ENCODE measurements around the gene TARS3. TPM values are rescaled to one million over a fixed set of nuclear protein-coding genes. Genes with fewer than 3 reads are reported as not detected.
A peak's percentile ranks its signal among the peaks of the same experiment; 100 is the strongest.
"Not testable (repeated sequence)": the region's sequence is repeated elsewhere in the genome, so short reads cannot be mapped to it uniquely, and the experiment has no call there.

The TARS3 gene
- total RNA-seq, result 10 to 100 TPM; 13.9 to 16.9 TPM

DNA sequence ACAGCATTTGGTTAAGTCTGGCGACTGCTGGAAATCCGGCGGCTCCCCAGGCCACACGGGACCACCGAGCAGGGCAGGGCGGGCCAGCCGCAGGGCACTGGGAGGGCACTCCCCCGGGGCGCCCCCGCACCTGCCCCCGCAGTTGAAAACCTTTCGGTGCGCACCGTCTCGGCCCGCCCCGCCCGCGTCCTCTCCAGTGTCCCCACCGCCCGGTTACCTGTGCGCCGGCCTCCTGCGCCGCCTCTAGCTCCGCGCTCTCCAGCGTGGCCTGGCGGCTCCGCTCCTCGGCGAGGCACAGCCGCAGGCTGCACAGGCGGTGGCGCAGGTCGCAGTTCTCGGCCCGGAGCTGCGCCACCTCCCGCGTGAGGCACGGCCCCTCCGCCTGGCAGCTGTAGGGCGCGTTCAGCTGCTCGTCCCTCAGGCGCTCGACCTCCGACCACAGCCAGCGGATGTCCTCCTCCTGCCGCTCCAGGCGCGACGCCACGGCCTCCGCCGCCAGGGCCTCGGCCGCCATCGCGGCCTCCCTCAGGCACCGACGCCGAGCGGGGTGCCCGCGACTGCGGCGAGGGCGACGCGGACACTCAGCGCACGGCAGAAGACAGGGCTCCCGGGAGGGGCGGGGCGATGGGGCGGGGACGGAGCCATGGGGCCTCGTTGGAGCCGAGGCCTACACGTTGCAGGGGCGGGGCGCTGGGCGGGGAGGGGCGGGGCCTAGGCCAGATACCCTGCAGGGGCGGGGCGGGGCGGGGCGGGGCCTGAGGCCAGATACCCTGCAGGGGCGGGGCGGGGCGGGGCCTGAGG, at the start of gene TARS3:
TARS3 (minus strand) TSS at position 600 of the 801 bp plus-strand sequence; CDS start at position 514, 86 bp downstream.
- Mint-ChIP-seq H3K27me3 (no peaks in the 10 kb centered on the region), H3K27ac (peak within 1 kb of the TSS; percentile 88), H3K4me3 (peak within 1 kb of the TSS; percentile 88), H3K36me3 (peaks cover 22% of the 10 kb centered on the region), H3K9me3 (no peaks in the 10 kb centered on the region), H3K4me1 (peaks cover 10% of the 10 kb centered on the region)
- POLR2A ChIA-PET, result interaction anchor here (0.6 to 2.0 kb wide), 4 partner anchors 11 to 429 kb away, joined by 3 to 9 read pairs (median 4); partner anchors contain the start of gene SNRPA1
- DNase-seq (peak; percentile 90), ATAC-seq (ENCODE audit: low read depth) (peak; percentile 92)

DNA sequence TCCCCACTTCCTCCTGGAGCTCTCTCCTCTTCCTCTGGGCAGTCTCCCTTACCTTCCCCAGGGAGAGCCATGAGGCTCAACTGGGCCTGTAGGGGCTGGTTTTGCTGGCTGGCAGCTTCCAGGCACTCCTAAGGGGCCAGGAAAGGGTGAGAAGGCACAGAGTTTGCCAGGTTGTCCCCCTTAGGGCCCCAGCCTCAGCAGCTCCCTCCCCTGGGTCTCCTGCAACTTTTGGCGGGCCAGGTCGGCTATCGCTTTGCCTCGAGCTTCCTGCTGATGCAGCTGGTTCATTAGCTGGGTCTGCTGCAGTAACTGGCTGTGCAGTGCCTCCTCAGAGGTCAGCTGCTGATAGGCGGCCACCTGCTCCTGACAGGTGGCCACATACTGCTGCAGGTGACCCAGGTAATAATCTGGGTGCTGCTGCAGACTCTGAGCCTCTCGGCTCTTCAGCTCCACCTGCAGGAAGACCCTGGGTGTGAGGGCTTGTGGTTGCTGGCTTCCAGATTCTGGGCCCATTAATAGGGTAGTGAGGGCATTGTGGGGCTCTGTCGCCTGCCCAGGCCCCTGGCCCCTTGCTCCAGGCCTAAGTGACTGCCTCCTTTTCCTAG, 49.3 kb upstream of the TARS3 start:
- ATAC-seq (ENCODE audit: low read depth), result no peak
- DNase-seq, result no peak
- Mint-ChIP-seq H3K9me3 (no peaks in the 10 kb centered on the region), H3K27ac (no peak overlapping the region), H3K27me3 (no peaks in the 10 kb centered on the region), H3K36me3 (no peaks in the 10 kb centered on the region), H3K4me1 (no peaks in the 10 kb centered on the region), H3K4me3 (no peak overlapping the region)
- POLR2A ChIA-PET, result no interaction called here

DNA sequence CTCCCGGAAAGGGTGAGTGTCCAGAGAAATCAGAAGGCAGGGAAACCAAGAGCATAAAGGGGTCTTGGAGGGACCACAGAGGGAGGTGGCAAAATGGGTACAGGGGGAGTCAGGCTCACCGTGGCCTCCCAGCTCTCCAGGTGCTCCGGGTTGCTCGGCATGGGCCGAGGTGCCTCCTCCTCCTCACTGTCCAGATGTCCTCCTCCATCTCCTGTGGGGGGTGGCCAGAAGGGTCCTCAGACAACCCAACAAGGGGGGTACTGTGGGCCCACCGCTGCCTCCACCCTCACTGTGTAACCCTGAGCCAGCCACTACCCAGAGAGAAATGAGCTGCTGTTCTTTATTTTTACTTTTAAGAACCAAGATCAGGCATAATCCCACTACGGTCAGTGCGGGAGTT, 48.6 kb upstream of the TARS3 start:
- POLR2A ChIA-PET, result no interaction called here
- Mint-ChIP-seq H3K27me3 (no peaks in the 10 kb centered on the region), H3K36me3 (no peaks in the 10 kb centered on the region), H3K27ac (no peak overlapping the region), H3K4me3 (no peak overlapping the region), H3K4me1 (no peaks in the 10 kb centered on the region), H3K9me3 (no peaks in the 10 kb centered on the region)
- ATAC-seq (ENCODE audit: low read depth), result no peak
- DNase-seq, result no peak

DNA sequence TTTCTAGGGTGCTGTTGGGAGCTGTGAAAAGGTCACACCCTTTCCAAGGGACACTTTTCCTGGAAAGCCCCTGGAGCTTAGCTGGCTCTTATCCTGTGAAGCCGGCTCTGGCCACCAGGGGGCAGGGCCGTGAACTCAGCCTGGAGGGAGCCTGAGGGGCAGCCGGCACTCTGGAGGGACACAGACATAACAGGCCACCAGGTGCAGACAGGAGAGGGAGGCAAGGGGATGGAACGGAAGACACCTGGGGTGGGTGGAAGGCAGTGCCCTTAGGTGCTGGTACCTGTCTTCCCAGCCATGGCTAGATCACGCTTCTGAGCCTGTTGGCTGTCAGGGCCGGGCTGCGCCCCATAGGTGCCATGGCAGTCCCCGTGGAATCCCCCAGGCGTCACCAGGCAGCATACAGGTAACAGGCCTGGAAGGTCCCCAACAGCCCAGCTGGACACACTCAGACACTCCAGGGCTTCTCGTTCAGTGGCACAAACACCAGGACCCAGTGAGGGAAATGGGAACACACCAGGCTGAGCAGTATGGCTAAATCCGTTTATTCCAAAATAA, 42.9 kb upstream of the TARS3 start:
- H3K4me3 Mint-ChIP-seq; H3K36me3 Mint-ChIP-seq; H3K4me1 Mint-ChIP-seq; POLR2A ChIA-PET; ATAC-seq (ENCODE audit: low read depth); H3K9me3 Mint-ChIP-seq; H3K27ac Mint-ChIP-seq; DNase-seq; H3K27me3 Mint-ChIP-seq: not testable (repeated sequence)

DNA sequence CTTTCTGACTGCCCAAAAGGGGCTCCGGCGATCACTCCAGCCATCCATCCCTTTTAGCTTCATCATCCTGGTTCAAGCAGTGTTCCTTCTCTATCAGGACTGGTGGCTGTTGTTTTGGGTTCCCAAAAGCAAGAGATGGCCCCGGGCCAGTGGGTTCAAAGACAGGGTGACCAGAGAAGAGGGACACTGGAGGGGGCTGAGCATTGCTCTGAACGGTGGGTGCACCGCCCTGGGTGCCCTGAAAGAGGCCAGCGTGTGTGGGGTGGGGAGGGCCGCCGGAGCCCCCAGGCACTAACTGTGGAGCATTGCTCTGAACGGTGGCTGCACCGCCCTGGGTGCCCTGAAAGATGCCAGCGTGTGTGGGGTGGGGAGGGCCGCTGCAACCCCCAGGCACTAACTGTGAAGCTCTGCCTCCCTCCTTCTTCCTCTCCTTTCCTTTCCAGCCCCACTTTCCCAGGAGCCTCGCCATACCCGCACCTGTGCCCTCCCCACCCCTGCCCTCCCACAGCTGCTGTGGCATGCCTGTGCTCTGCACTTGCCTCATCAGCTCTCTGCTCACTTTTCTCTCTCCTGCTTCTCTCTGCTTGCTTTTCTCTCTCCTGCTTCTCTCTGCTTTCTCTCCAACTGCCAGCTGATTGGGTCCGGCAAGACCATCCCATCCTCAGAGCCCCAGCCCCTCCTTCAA, 41.6 kb upstream of the TARS3 start:
- H3K27ac Mint-ChIP-seq, result no peak overlapping the region

DNA sequence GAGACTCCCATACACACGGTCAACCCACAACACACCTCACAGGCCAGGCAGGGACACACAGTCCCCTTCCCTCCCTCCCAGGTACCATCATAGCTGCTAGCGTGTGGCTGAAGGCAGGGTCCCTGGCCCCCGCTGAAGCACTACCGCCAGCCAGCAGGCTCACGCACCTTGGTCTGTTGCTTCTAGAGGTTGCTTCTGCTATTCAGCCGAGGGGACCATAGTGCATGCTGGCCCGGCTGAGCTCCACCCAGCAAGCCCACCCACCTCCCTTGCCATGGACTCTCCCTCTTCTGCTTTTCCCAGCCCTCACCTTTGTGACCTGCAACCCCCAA, 41.0 kb upstream of the TARS3 start:
- H3K4me1 Mint-ChIP-seq; H3K27me3 Mint-ChIP-seq; POLR2A ChIA-PET; H3K36me3 Mint-ChIP-seq; DNase-seq; ATAC-seq (ENCODE audit: low read depth); H3K4me3 Mint-ChIP-seq; H3K9me3 Mint-ChIP-seq; H3K27ac Mint-ChIP-seq: not testable (repeated sequence)

More for the DNA sequence above, 41.6 kb upstream of the TARS3 start:
- DNase-seq (no peak), ATAC-seq (ENCODE audit: low read depth) (no peak)
- Mint-ChIP-seq H3K9me3 (no peaks in the 10 kb centered on the region), H3K4me3 (no peak overlapping the region), H3K36me3 (no peaks in the 10 kb centered on the region), H3K4me1 (no peaks in the 10 kb centered on the region), H3K27me3 (no peaks in the 10 kb centered on the region)
- POLR2A ChIA-PET, result no interaction called here

DNA sequence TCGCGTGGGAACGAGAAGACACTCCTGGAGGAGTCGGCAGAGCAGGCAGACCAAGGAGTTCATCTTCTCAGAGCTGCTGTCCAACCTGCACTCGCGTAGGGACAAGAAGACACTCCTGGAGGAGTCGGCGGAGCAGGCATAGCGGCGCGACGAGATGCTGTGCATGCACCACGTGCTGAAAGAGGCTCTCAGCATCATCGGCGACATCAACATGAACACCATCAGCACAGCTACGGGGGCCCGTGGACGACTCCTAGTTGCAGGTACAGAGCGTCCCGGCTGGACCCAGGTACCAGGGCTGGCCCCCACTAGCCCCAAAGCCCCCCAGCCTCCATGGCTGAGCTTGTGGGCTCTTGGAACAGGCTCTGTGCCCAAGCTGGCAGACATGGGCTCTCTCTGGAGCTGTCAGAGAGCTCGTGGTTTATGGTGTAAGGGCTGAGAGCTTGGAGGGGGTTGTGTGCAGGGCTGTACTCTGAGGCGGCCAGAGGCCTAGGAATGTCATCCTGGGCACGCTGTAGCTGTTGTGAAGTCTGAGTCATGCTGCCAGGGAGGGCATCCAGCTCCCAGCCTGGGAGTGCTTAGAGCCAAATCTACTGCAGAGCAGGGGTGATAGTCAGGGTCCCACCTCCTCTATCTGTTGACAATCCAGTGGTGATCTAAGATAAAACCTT, 40.5 kb upstream of the TARS3 start:
- not testable (repeated sequence) for H3K36me3 Mint-ChIP-seq; H3K4me1 Mint-ChIP-seq; H3K27ac Mint-ChIP-seq; H3K4me3 Mint-ChIP-seq; ATAC-seq (ENCODE audit: low read depth); H3K9me3 Mint-ChIP-seq; H3K27me3 Mint-ChIP-seq; DNase-seq
- POLR2A ChIA-PET, result interaction anchor here (0.7 to 0.8 kb wide), 2 partner anchors 12 to 40 kb away, joined by 3 read pairs; no protein-coding TSS in a partner anchor

DNA sequence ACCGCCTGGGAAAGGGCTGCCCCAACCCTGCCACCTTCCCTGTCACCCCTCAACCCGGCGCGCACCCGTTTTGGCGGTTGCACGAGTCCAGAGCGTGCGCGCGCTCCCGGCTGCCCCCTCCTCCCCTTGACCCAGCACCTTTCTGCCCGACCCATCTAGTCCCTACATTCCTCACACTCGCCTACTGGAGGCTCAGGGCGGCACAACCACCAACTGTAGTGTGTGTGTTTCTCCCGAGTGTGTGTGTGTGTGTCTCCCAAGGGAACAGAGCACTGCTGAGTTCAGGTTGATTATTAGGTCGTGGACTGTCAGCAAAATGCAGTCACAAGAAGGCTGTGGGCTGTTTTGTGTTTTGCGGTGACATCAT, 22.4 kb upstream of the TARS3 start:
- H3K27me3 Mint-ChIP-seq, DNase-seq, H3K36me3 Mint-ChIP-seq, H3K4me1 Mint-ChIP-seq, POLR2A ChIA-PET, H3K27ac Mint-ChIP-seq, H3K9me3 Mint-ChIP-seq: not testable (repeated sequence)
- ATAC-seq (ENCODE audit: low read depth), result peak; percentile 14
- peak overlapping the region; percentile 72 for H3K4me3 Mint-ChIP-seq

DNA sequence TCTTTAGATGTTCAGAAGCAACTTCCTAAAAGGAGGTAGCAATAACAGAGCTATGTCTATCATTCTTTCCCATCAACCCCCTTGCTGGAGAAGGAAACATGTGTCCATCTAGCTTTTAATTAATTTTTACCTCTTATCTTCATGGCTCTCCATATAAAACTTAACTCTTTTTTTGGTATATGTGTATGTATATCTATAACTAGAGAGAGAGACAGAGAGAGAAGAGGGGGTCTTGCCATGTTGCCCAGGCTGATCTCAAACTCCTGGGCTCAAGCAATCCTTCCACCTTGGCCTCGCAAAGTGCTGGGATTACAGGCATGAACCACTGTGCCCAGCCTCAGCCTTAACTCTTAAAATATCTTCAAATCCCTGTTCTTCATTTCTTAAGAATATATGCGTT, 10.6 kb upstream of the TARS3 start:
- not testable (repeated sequence) for H3K9me3 Mint-ChIP-seq

DNA sequence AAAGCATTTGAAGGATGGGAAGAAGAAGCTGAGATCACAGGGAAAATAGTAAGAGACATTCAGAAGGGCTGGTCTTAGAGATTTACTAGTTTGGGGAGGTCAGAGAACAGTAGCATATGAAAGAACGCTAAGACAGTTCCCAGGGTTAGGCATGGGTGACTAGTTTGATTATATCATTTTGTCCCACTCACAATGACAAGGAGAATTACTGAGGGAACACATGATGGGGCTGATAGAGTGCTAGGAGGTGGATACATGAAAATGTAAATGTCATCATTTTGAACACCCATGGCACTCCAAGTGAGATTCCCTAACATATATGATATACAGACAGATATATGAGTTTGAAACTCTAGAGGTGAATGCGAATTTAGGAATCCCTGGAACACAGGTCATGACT, 9.3 kb upstream of the TARS3 start:
- no peak overlapping the region for H3K27ac Mint-ChIP-seq
- DNase-seq (no peak), ATAC-seq (ENCODE audit: low read depth) (no peak)
- H3K36me3 Mint-ChIP-seq, result peaks cover 2% of the 10 kb centered on the region
- POLR2A ChIA-PET, result no interaction called here
- no peak overlapping the region for H3K4me3 Mint-ChIP-seq
- H3K9me3 Mint-ChIP-seq, result no peaks in the 10 kb centered on the region
- H3K27me3 Mint-ChIP-seq, result peaks cover 3% of the 10 kb centered on the region
- H3K4me1 Mint-ChIP-seq, result no peaks in the 10 kb centered on the region

More for the DNA sequence above, 10.6 kb upstream of the TARS3 start:
- ATAC-seq (ENCODE audit: low read depth); H3K4me3 Mint-ChIP-seq; H3K27me3 Mint-ChIP-seq; DNase-seq; H3K27ac Mint-ChIP-seq; H3K4me1 Mint-ChIP-seq; POLR2A ChIA-PET; H3K36me3 Mint-ChIP-seq: not testable (repeated sequence)

DNA sequence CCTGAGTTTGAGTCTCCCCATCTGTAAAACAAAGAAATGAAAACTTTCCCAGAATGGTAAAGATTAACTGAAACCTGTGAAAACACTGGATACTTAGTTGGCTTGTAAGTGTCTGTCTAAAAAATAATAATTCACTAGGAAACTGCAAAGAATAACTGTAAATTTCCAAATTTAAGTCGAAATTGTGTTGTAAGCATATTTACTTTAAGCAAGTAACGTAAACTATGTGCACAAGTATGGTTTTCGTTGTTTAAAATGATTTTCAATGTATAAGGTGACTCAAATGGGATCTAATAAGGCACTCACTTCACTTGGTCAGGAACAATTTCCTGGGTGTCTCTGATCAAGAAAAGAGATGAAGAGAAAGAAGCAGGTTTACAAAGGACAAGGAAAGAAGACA, 8.5 kb upstream of the TARS3 start:
- no peaks in the 10 kb centered on the region for H3K9me3 Mint-ChIP-seq
- no peak overlapping the region for H3K27ac Mint-ChIP-seq
- no peak for DNase-seq
- H3K4me1 Mint-ChIP-seq, result no peaks in the 10 kb centered on the region
- ATAC-seq (ENCODE audit: low read depth), result no peak
- no peak overlapping the region for H3K4me3 Mint-ChIP-seq
- peaks cover 3% of the 10 kb centered on the region for H3K27me3 Mint-ChIP-seq
- peaks cover 2% of the 10 kb centered on the region for H3K36me3 Mint-ChIP-seq
- POLR2A ChIA-PET, result no interaction called here

DNA sequence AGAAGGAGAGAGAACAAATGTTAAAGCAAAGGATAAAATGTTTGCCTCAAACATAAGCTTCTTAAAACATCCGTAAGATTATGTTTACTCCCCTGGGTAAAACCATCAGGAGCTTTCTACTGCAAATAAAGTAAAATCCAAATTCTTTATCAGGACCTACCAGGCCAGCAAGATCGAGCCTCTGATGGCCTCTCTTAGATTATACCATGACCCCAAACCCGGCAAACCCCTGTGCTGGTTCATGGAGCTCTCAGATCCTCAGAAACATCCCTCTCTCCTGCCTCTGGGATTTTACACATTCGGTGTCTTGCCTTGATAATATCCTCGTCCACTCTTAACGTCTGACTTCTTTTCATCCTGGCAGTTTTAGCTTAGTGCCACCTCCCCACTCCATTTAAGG, 7.5 kb upstream of the TARS3 start:
- Mint-ChIP-seq H3K4me3 (no peak overlapping the region), H3K4me1 (no peaks in the 10 kb centered on the region), H3K36me3 (no peaks in the 10 kb centered on the region), H3K9me3 (no peaks in the 10 kb centered on the region), H3K27ac (no peak overlapping the region), H3K27me3 (peaks cover 3% of the 10 kb centered on the region)
- POLR2A ChIA-PET, result interaction anchor here (1.0 kb wide), 1 partner anchor 9 kb away, joined by 3 read pairs; no protein-coding TSS in a partner anchor
- DNase-seq (no peak), ATAC-seq (ENCODE audit: low read depth) (no peak)

DNA sequence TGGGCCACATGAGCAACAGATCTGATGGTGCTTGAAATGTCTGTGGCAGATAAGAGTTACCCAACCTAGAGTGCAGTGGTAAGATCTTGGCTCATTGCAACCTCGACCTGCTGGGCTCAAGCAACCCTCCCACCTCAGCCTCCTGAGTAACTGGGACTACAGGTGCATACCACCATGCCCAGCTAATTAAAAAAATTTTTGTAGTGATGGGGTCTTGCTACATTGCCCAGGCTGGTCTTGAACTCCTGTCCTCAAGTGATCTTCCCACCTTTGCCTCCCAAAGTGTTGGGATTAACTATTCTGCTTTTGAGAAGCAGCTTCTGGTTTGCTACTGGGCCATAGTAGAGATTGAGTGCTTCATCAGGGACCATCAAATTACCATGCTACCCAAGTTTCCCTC, 2.9 kb upstream of the TARS3 start:
- Mint-ChIP-seq H3K27ac (no peak overlapping the region), H3K36me3 (peaks cover 3% of the 10 kb centered on the region), H3K9me3 (no peaks in the 10 kb centered on the region), H3K27me3 (peaks cover 3% of the 10 kb centered on the region), H3K4me3 (no peak overlapping the region), H3K4me1 (peaks cover 8% of the 10 kb centered on the region)
- POLR2A ChIA-PET, result no interaction called here
- ATAC-seq (ENCODE audit: low read depth), result no peak
- DNase-seq, result no peak

Data from activated naive CD8-positive, alpha-beta T cell treated with anti-CD3 and anti-CD28 coated beads, Interleukin-2, amount 10 ng/mL, durations not matched to agents 7 days and 5 days (primary cell).